Glutamatergic neuron (in vitro differentiated cells): ENCODE measurements around the gene HOTAIR. TPM values are rescaled to one million over a fixed set of nuclear protein-coding genes. Genes with fewer than 3 reads are reported as not detected.

Experiments
- DNase-seq: peaks from one replicate; pipeline ENCODE4 v3.0.0; 2022
- H3K27ac Mint-ChIP-seq: one replicate; pipeline ENCODE4 v1.8.0; 2020; ENCODE audit warnings: mild to moderate bottlenecking, mixed read lengths, inconsistent platforms; ENCODE audit not compliant: unreplicated experiment
- H3K27me3 Mint-ChIP-seq: one replicate; pipeline ENCODE4 v1.8.0; 2020; ENCODE audit warnings: mild to moderate bottlenecking, moderate library complexity, mixed read lengths, inconsistent platforms; ENCODE audit not compliant: unreplicated experiment
- H3K36me3 Mint-ChIP-seq: one replicate; pipeline ENCODE4 v1.8.0; 2020; ENCODE audit warnings: mild to moderate bottlenecking, mixed read lengths, inconsistent platforms; ENCODE audit not compliant: unreplicated experiment
- H3K4me1 Mint-ChIP-seq: one replicate; pipeline ENCODE4 v1.8.0; 2020; ENCODE audit warnings: mild to moderate bottlenecking, low read depth, mixed read lengths, inconsistent platforms; ENCODE audit not compliant: unreplicated experiment
- H3K4me3 Mint-ChIP-seq: one replicate; pipeline ENCODE4 v1.8.0; 2020; ENCODE audit warnings: mild to moderate bottlenecking, mixed read lengths, inconsistent platforms; ENCODE audit not compliant: unreplicated experiment
- H3K9me3 Mint-ChIP-seq: one replicate; pipeline ENCODE4 v1.8.0; 2020; ENCODE audit warnings: mild to moderate bottlenecking, moderate library complexity, mixed read lengths, inconsistent platforms; ENCODE audit not compliant: unreplicated experiment
- CTCF ChIP-seq: fragments of 200-600 bp; sonication (generic); IDR thresholded peaks from one replicate; pipeline ENCODE4 v1.5.0; 2021; ENCODE audit not compliant: partially characterized antibody, unreplicated experiment
- total RNA-seq: library from RNA; stranded (reverse); fragmentation: NEBNext Ultra II Directional; extraction: Animal tissue kit (Norgen Biotek cat#: 25700); gene quantifications from one replicate; pipeline ENCODE4 v1.2.1, GENCODE V29; 2021; ENCODE audit not compliant: unreplicated experiment

The HOTAIR gene
- total RNA-seq, 1 donor from 2014 or later, result not detected

GRCh38 chr12:54020591-54021405 is 46.0 kb upstream of the HOTAIR start:
- Mint-ChIP-seq H3K27me3 (peaks cover 37% of the 10 kb centered on the region), H3K9me3 (peaks cover 2% of the 10 kb centered on the region), H3K4me3 (no peak overlapping the region), H3K27ac (no peak overlapping the region), H3K4me1 (peaks cover 9% of the 10 kb centered on the region), H3K36me3 (no peaks in the 10 kb centered on the region)
- DNase-seq, result no peak
- no peak for TF ChIP-seq CTCF

DNA sequence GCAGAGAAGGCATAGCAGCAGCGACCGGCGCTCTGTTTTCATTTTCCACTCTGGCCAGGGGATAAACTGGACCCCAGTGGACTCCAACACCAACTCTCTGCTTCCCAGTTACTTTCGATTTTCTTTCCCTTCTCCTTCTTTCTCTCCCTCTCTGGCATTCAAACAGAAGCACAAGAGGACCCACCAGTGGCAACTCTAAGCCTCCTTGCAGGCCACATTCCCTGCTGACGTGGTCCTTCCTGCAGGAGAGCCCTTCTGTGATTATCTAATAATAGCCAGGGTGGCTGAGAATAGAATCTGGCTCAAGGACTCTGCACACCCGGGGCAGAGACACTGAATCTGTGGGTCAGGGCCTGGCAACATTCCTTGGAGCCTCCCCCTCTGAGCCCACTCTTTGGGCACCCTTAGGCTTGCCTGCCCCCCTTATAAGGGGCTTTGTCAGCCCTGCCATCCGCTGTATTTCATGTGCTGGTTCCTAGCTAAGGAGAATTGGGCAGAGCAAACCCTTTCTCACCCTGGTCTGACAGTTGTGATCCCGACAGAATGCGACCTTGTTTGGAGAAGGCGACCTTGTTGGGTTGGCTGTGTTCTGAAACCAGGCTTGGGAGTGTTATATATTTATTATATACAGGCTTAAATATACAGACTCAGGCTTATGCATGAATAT is 45.3 kb upstream of the HOTAIR start:
- Mint-ChIP-seq H3K4me1 (peaks cover 9% of the 10 kb centered on the region), H3K9me3 (peaks cover 2% of the 10 kb centered on the region), H3K27me3 (peaks cover 37% of the 10 kb centered on the region), H3K4me3 (peak overlapping the region; percentile 45), H3K36me3 (no peaks in the 10 kb centered on the region), H3K27ac (no peak overlapping the region)
- no peak for DNase-seq
- TF ChIP-seq CTCF, result no peak

DNA sequence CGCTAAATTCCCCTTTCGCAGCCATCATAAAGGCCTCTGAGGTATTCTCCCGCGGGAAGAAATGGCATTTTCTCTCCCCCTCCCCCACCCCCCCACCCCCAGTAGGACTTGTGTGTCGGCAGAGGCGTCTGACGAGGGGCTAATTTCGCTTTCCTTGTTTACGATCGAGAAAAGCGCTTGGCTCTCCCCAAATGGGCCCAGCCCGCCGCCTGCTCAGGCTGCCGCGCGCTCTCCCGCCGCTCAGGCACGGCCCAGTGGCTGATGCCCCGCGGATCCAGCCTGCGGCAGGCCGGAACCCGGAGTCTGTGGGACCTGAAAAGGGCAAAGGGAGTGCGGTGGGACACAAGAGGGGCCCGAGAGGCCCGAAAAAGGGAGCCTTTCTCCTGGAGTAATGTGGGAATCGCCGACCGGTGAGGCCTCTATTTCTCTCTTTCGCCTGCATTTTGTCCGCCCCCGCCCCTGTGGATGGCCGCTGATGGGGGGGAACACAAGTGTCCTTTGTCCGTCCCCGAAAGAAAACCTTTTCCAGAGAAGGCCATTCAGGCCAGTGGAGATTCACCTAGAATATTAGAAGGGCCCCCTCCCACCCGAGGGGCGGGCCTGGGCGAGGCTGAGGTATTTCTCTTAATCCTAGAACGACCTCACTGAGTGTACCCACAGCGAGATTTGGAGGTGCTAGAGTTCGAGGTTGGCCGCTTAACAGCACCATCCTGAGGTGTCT is 44.5 kb upstream of the HOTAIR start:
- Mint-ChIP-seq H3K27ac (no peak overlapping the region), H3K36me3 (no peaks in the 10 kb centered on the region), H3K4me3 (no peak overlapping the region), H3K27me3 (peaks cover 40% of the 10 kb centered on the region), H3K4me1 (peaks cover 9% of the 10 kb centered on the region), H3K9me3 (peaks cover 4% of the 10 kb centered on the region)
- TF ChIP-seq CTCF, result no peak
- DNase-seq, result no peak

- peaks cover 9% of the 10 kb centered on the region for H3K4me1 Mint-ChIP-seq
- H3K4me3 Mint-ChIP-seq, result peak overlapping the region; percentile 63
Observed at GRCh38 chr12:54018468-54018984, 43.8 kb upstream of the HOTAIR start.

More at GRCh38 chr12:54018468-54018984, 43.8 kb upstream of the HOTAIR start:
- Mint-ChIP-seq H3K27me3 (peaks cover 41% of the 10 kb centered on the region), H3K27ac (no peak overlapping the region), H3K36me3 (no peaks in the 10 kb centered on the region), H3K9me3 (peaks cover 4% of the 10 kb centered on the region)
- no peak for DNase-seq
- no peak for TF ChIP-seq CTCF
